HFFc6 (cell line): ENCODE results near the gene TBC1D1. TPM values are rescaled to one million over a fixed set of nuclear protein-coding genes. Genes with fewer than 3 reads are reported as not detected.

Source experiments
- DNase-seq: peaks from one replicate; pipeline ENCODE4 v3.0.0-alpha.2; 2018
- H3K27ac Mint-ChIP-seq: 2 replicates; pipeline ENCODE4 v1.8.0; 2020; ENCODE audit warnings: mild to moderate bottlenecking, mixed read lengths
- H3K27me3 Mint-ChIP-seq: 2 replicates; pipeline ENCODE4 v1.8.0; 2021; ENCODE audit warnings: mild to moderate bottlenecking, moderate library complexity, mixed read lengths; ENCODE audit not compliant: insufficient read depth
- H3K36me3 Mint-ChIP-seq: 2 replicates; pipeline ENCODE4 v1.8.0; 2021; ENCODE audit warnings: low read depth, mixed read lengths
- H3K4me1 Mint-ChIP-seq: 2 replicates; pipeline ENCODE4 v1.8.0; 2020; ENCODE audit warnings: low read depth, mixed read lengths
- H3K4me3 Mint-ChIP-seq: 2 replicates; pipeline ENCODE4 v1.8.0; 2020; ENCODE audit warnings: mild to moderate bottlenecking, moderate library complexity, mixed read lengths
- H3K9me3 Mint-ChIP-seq: 2 replicates; pipeline ENCODE4 v1.8.0; 2020; ENCODE audit warnings: mild to moderate bottlenecking, mixed read lengths
- CTCF ChIP-seq: fragments of 200-600 bp; sonication (generic); IDR thresholded peaks from 2 replicates; pipeline ENCODE4 v1.5.0; 2021; ENCODE audit warnings: antibody characterized with exemption, mild to moderate bottlenecking
- total RNA-seq, 6 experiments: library from RNA; stranded (reverse); fragmentation: NEBNext Ultra II Directional; extraction: Animal tissue kit (Norgen Biotek cat#: 25700); gene quantifications; 2 replicates in 1 of 6; 3 replicates in 5 of 6; pipeline ENCODE4 v1.2.3, GENCODE V29; 2021

The TBC1D1 gene
- total RNA-seq, 6 experiments from 2014 or later: 78.5 to 126 (median 112) TPM

GRCh38 chr4:38089961-38090360, 199.1 kb downstream of the TBC1D1 start:
- Mint-ChIP-seq H3K27ac (no peak overlapping the region), H3K36me3 (peaks cover 28% of the 10 kb centered on the region), H3K27me3 (no peaks in the 10 kb centered on the region), H3K9me3 (no peaks in the 10 kb centered on the region), H3K4me1 (peaks cover 57% of the 10 kb centered on the region), H3K4me3 (no peak overlapping the region)
- no peak for TF ChIP-seq CTCF
- DNase-seq: no peak

- Mint-ChIP-seq H3K27me3 (no peaks in the 10 kb centered on the region), H3K27ac (0 out of 2 replicates have a peak overlapping the region, but pooled peaks have one; percentile 43), H3K4me3 (no peak overlapping the region), H3K4me1 (peaks cover 55% of the 10 kb centered on the region), H3K36me3 (peaks cover 31% of the 10 kb centered on the region), H3K9me3 (no peaks in the 10 kb centered on the region)
- TF ChIP-seq CTCF: no peak
- DNase-seq: no peak
Measured at GRCh38 chr4:38090455-38091246, 199.8 kb downstream of the TBC1D1 start.

- no peak for DNase-seq
- no peak for TF ChIP-seq CTCF
- peaks cover 47% of the 10 kb centered on the region for H3K4me1 Mint-ChIP-seq
- H3K27me3 Mint-ChIP-seq: no peaks in the 10 kb centered on the region
- peak overlapping the region; percentile 43 for H3K27ac Mint-ChIP-seq
- H3K9me3 Mint-ChIP-seq: no peaks in the 10 kb centered on the region
- H3K4me3 Mint-ChIP-seq: no peak overlapping the region
- H3K36me3 Mint-ChIP-seq: peaks cover 34% of the 10 kb centered on the region
Measured at GRCh38 chr4:38091636-38092035, 200.8 kb downstream of the TBC1D1 start.

GRCh38 chr4:38092701-38093100, 201.8 kb downstream of the TBC1D1 start:
- Mint-ChIP-seq H3K4me1 (peaks cover 46% of the 10 kb centered on the region), H3K36me3 (peaks cover 34% of the 10 kb centered on the region), H3K9me3 (no peaks in the 10 kb centered on the region), H3K4me3 (no peak overlapping the region), H3K27ac (0 out of 2 replicates have a peak overlapping the region, but pooled peaks have one; percentile 11), H3K27me3 (no peaks in the 10 kb centered on the region)
- DNase-seq: peak; percentile 56
- no peak for TF ChIP-seq CTCF

- no peaks in the 10 kb centered on the region for H3K27me3 Mint-ChIP-seq
- no peaks in the 10 kb centered on the region for H3K9me3 Mint-ChIP-seq
- H3K4me3 Mint-ChIP-seq: no peak overlapping the region
- peaks cover 50% of the 10 kb centered on the region for H3K4me1 Mint-ChIP-seq
- no peak for TF ChIP-seq CTCF
- peaks cover 34% of the 10 kb centered on the region for H3K36me3 Mint-ChIP-seq
- no peak for DNase-seq
- no peak overlapping the region for H3K27ac Mint-ChIP-seq
Measured at GRCh38 chr4:38094419-38094818, 203.5 kb downstream of the TBC1D1 start.
